GM12864 (cell line): ENCODE measurements around the gene TMEM8B.

Experiments
- DNase-seq: peaks from one replicate; pipeline ENCODE4 v3.0.0-alpha.2; 2011; ENCODE audit warnings: low read depth
- H3K4me3 ChIP-seq: 2 replicates; pipeline ENCODE4 v1.5.1; 2011; ENCODE audit warnings: mild to moderate bottlenecking, low read depth, low read length, control low read depth
- CTCF ChIP-seq: IDR thresholded peaks from 2 replicates; pipeline ENCODE4 v1.5.1; 2011; ENCODE audit warnings: low read depth, mild to moderate bottlenecking, moderate library complexity, low read length, control low read depth, inconsistent platforms; ENCODE audit errors: missing control alignments

The TMEM8B gene

GRCh38 chr9:35864695-35865255 is 35.7 kb downstream of the TMEM8B start:
- TF ChIP-seq CTCF, result no peak
- DNase-seq, result no peak
- H3K4me3 ChIP-seq, result no peak overlapping the region

- no peak overlapping the region for H3K4me3 ChIP-seq
- TF ChIP-seq CTCF, result no peak
- no peak for DNase-seq
Measured at GRCh38 chr9:35867538-35867937, 38.5 kb downstream of the TMEM8B start.

- TF ChIP-seq CTCF, result no peak
- no peak overlapping the region for H3K4me3 ChIP-seq
- DNase-seq, result no peak
Measured at GRCh38 chr9:35868933-35869332, 39.9 kb downstream of the TMEM8B start.

GRCh38 chr9:35869621-35870216 is 40.7 kb downstream of the TMEM8B start:
- no peak overlapping the region for H3K4me3 ChIP-seq
- no peak for TF ChIP-seq CTCF
- no peak for DNase-seq

GRCh38 chr9:35870351-35870923 is 41.4 kb downstream of the TMEM8B start, which contains the start of gene OR13J1:
Gene OR13J1, minus strand, starts transcription at chr9:35870401. Its CDS starts 0 bp downstream, at chr9:35870401.
- H3K4me3 ChIP-seq, result no peak within 1 kb of the TSS
- no peak for DNase-seq
- no peak for TF ChIP-seq CTCF

GRCh38 chr9:35871545-35871944 is 42.5 kb downstream of the TMEM8B start:
- H3K4me3 ChIP-seq, result no peak overlapping the region
- DNase-seq, result no peak
- no peak for TF ChIP-seq CTCF

- TF ChIP-seq CTCF, result no peak
- no peak overlapping the region for H3K4me3 ChIP-seq
- no peak for DNase-seq
Measured at GRCh38 chr9:35872505-35872904, 43.5 kb downstream of the TMEM8B start.
